ENCODE results near the gene KCNJ9.

Gene KCNJ9

DNA sequence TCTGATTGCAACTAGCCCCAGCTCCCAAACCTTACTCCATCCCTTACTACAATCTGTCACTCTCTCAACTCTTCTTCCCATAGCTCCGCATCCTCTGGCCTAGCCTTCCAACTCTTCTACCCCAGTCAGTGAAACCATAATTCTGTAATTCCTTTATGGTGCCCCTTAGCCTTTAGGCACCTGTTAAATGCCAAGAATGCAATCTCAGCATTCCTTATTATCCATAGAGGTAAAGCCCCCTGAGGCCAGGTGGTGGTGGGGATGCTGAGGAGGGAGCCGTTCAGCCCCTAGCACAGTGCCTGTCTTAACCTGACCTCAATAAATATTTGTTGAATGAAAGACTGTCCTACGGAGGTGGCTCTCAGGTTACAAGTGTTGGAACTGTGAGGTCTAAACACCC lies 48.2 kb downstream of the KCNJ9 start:
- no peak for DNase-seq (ENCODE audit: low spot score)
- TF ChIP-seq, protein P1, sequence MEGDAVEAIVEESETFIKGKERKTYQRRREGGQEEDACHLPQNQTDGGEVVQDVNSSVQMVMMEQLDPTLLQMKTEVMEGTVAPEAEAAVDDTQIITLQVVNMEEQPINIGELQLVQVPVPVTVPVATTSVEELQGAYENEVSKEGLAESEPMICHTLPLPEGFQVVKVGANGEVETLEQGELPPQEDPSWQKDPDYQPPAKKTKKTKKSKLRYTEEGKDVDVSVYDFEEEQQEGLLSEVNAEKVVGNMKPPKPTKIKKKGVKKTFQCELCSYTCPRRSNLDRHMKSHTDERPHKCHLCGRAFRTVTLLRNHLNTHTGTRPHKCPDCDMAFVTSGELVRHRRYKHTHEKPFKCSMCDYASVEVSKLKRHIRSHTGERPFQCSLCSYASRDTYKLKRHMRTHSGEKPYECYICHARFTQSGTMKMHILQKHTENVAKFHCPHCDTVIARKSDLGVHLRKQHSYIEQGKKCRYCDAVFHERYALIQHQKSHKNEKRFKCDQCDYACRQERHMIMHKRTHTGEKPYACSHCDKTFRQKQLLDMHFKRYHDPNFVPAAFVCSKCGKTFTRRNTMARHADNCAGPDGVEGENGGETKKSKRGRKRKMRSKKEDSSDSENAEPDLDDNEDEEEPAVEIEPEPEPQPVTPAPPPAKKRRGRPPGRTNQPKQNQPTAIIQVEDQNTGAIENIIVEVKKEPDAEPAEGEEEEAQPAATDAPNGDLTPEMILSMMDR (IDR thresholded peaks at IDR 0.05; ENCODE audit: extremely low read depth, missing control alignments), result no peak

DNA sequence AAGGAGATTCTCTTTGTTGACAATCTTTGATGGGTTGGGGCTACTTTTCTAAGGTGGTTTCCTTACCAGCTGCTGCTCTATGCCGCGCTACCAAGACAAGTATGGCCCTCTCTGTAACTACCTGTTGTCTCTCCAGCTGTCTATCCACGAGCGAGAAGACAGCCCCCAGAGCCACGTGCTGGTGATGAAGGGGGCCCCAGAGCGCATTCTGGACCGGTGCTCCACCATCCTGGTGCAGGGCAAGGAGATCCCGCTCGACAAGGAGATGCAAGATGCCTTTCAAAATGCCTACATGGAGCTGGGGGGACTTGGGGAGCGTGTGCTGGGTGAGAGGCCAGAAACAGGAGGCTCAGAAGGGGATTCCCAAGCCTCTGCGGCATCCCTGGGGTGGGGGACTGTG lies 48.6 kb downstream of the KCNJ9 start:
- DNase-seq (ENCODE audit: low spot score), result no peak
- TF ChIP-seq, protein P1 (IDR thresholded peaks at IDR 0.05; ENCODE audit: extremely low read depth, missing control alignments), result no peak

DNA sequence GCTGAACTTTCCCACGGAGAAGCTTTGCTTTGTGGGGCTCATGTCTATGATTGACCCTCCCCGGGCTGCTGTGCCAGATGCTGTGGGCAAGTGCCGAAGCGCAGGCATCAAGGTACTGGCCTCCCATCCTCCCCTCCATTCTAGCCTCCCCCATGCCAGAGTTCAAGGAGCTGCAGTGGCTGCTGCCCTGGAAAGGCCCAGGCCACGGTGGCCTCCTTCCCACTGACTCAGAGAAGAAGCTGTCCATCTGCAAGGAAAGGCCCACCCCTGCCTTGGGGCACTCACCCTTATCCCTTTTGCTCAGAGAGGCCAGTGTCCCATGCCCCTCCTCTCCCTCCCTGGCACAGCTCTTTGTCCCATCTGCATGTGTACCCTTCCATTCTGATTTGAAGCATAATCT lies 49.1 kb downstream of the KCNJ9 start:
- no peak for DNase-seq (ENCODE audit: low spot score)
- TF ChIP-seq, protein P1 (IDR thresholded peaks at IDR 0.05; ENCODE audit: extremely low read depth, missing control alignments), result no peak

DNA sequence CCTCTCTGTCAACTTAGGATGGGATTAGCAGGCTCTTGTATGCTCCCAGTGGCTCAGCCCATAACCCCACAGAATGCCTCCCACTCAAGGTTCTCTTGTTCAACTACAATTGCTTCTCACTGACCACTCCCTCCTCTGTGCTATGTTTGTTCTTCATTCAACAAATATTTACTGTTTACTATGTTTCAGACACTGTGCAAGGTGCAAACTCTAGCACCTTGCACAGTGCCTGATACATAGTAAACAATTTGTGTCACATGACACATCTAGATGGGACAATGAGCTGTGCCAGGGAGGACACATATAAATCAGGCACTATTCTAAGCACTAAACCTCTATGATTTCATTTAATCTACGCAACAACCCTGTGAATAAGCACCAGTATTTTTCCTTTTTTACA lies 49.6 kb downstream of the KCNJ9 start:
- no peak for DNase-seq (ENCODE audit: low spot score)
- TF ChIP-seq, protein P1 (IDR thresholded peaks at IDR 0.05; ENCODE audit: extremely low read depth, missing control alignments), result no peak

DNA sequence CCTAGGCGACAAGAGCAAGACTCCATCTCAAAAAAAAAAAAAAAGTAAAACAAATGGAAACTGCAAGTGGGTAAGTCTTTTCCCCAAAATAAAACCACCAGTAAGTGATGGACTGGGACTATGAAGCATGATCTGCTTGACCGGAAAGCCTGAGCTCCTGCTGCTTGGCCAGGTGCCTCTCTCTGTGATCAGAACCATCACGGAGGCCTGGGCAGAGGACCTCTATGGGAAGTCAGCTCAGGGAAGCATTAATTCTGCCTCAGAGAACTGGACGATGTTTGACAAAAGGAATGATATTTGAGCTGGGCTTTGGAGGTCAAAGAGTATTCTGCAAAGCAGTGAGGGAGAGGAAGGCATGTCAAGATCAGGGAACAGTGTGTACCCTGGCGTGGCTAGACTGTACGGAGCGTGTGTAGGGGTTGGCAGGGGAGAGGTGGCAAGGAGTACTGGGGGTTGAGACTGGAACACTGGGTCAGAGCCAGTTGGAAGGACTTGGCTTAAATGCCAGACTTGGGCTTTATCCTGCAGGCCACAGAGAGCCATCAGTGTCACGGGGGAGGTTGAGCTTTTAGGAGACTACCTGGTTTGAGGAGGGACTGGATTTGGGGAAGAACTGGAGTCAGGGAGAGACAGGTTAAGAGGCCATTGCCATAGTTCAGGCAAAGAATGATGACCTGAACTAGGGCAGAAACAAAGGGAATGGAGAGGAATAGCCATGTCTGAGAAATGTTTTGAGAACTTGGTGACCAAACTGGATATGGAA lies 50.6 kb downstream of the KCNJ9 start:
- no peak for DNase-seq (ENCODE audit: low spot score)
- TF ChIP-seq, protein P1 (IDR thresholded peaks at IDR 0.05; ENCODE audit: extremely low read depth, missing control alignments), result no peak

DNA sequence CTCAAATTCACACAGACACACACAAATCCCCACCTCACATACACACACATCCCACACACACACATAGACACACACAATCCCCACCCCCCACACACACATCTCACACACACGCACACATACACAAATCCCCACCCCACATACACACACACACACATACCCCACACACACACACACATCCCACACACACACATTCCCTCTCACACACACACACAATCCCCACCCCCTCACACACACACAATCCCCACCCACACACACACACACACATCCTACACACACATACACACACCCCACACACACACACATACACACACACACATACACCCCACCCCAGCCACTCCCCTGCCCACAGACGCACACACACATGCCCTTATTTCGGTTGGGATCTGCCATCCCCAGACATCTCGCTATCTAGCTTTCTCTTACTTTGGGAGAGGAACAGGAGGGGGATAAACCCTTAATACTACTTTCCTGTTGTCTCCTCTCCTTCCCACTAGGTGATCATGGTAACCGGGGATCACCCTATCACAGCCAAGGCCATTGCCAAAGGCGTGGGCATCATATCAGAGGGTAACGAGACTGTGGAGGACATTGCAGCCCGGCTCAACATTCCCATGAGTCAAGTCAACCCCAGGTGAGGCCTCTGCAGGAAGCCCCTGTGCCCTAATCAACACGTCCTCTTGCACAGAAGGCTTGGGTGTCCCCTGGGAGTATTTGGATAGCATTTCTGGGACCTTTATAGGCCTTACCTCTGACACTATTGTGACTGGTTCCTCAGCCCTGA lies 52.8 kb downstream of the KCNJ9 start:
- DNase-seq (ENCODE audit: low spot score), result no peak
- TF ChIP-seq, protein P1 (IDR thresholded peaks at IDR 0.05; ENCODE audit: extremely low read depth, missing control alignments), result no peak
